ENCODE measurements around the gene ITPR1.
A peak's percentile ranks its signal among the peaks of the same experiment; 100 is the strongest.

ITPR1 gene

GRCh38 chr3:4734454-4734853 lies 241.3 kb downstream of the ITPR1 start:
- TF ChIP-seq, protein P1, sequence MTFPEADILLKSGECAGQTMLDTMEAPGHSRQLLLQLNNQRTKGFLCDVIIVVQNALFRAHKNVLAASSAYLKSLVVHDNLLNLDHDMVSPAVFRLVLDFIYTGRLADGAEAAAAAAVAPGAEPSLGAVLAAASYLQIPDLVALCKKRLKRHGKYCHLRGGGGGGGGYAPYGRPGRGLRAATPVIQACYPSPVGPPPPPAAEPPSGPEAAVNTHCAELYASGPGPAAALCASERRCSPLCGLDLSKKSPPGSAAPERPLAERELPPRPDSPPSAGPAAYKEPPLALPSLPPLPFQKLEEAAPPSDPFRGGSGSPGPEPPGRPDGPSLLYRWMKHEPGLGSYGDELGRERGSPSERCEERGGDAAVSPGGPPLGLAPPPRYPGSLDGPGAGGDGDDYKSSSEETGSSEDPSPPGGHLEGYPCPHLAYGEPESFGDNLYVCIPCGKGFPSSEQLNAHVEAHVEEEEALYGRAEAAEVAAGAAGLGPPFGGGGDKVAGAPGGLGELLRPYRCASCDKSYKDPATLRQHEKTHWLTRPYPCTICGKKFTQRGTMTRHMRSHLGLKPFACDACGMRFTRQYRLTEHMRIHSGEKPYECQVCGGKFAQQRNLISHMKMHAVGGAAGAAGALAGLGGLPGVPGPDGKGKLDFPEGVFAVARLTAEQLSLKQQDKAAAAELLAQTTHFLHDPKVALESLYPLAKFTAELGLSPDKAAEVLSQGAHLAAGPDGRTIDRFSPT (tag by site-specific recombination; IDR thresholded peaks at IDR 0.05), result no peak
- TF ChIP-seq ZNF350 (tag by site-specific recombination; IDR thresholded peaks at IDR 0.05) (no peak), AEBP2 (tag by site-specific recombination; IDR thresholded peaks at IDR 0.05; ENCODE audit: borderline replicate concordance) (no peak), ZNF239 (tag by site-specific recombination; IDR thresholded peaks at IDR 0.05) (no peak), ZNF37A (tag by site-specific recombination; IDR thresholded peaks at IDR 0.05) (0 out of 2 replicates have a peak, but pooled peaks have one; percentile 62), ZNF518A (tag by site-specific recombination; conservative IDR thresholded peaks at IDR 0.05; ENCODE audit: low read depth) (no peak), ZNF354C (tag by site-specific recombination; IDR thresholded peaks at IDR 0.05; ENCODE audit: borderline replicate concordance, low read depth) (no peak), BCL11A (tag by site-specific recombination; IDR thresholded peaks at IDR 0.05; ENCODE audit: low read depth) (no peak), ZNF433 (tag by site-specific recombination; IDR thresholded peaks at IDR 0.05; ENCODE audit: low read depth) (no peak), KLF9 (tag by site-specific recombination; IDR thresholded peaks at IDR 0.05; ENCODE audit: low read depth) (no peak), ATF2 (tag by site-specific recombination; IDR thresholded peaks at IDR 0.05; ENCODE audit: low read depth) (no peak), ZNF223 (tag by site-specific recombination; IDR thresholded peaks at IDR 0.05) (no peak), ZNF184 (tag by site-specific recombination; IDR thresholded peaks at IDR 0.05) (0 out of 2 replicates have a peak, but pooled peaks have one; percentile 16)
- TF ChIP-seq, protein P2, sequence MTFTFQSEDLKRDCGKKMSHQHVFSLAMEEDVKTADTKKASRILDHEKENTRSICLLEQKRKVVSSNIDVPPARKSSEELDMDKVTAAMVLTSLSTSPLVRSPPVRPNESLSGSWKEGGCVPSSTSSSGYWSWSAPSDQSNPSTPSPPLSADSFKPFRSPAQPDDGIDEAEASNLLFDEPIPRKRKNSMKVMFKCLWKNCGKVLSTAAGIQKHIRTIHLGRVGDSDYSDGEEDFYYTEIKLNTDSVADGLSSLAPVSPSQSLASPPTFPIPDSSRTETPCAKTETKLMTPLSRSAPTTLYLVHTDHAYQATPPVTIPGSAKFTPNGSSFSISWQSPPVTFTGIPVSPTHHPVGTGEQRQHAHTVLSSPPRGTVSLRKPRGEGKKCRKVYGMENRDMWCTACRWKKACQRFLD (tag by site-specific recombination; IDR thresholded peaks at IDR 0.05), result no peak
- peaks cover 22% of the 10 kb centered on the region for H3K4me1 ChIP-seq (ENCODE audit: control insufficient read depth, insufficient read depth, low read length)
- H3K4me3 ChIP-seq (ENCODE audit: low read depth, low read length), result no peak overlapping the region
- POLR2A ChIA-PET, result interaction anchor here (2.2 kb wide), 1 partner anchor 245 kb away, joined by 7 read pairs; the partner anchor contains the start of gene BHLHE40
- H3K27ac ChIP-seq (ENCODE audit: extremely low read depth, low read depth, low read length), result no peak overlapping the region
- H3K9me3 ChIP-seq (ENCODE audit: control insufficient read depth, insufficient read depth, low read depth, low read length), result no peaks in the 10 kb centered on the region
- CTCF ChIA-PET, result interaction anchor here (0.8 to 3.7 kb wide), 4 partner anchors 14 to 78 kb away, joined by 3 to 16 read pairs (median 4); no protein-coding TSS in a partner anchor
- H3K36me3 ChIP-seq (ENCODE audit: control insufficient read depth in 2 of 2, insufficient read depth in 1 of 2, low read length in 2 of 2), result peaks cover 0 to 4% of the 10 kb centered on the region in 2 experiments; a peak in 1 of 3 replicates

Measured in HEK293 (cell line).